ENCODE measurements around the gene KRTAP13-4. TPM values are rescaled to one million over a fixed set of nuclear protein-coding genes. Genes with fewer than 3 reads are reported as not detected.

Gene KRTAP13-4
- total and polyA plus RNA-seq, 2 of the 8 experiments (the other 6 are each of a cell fraction or from before 2014, with no cell fraction given): 1.2 TPM; not detected in 1

- no peak for TF ChIP-seq PHF8 (conservative IDR thresholded peaks at IDR 0.05; ENCODE audit: low read depth, low read length)
Measured at GRCh38 chr21:30395731-30396130, 34.3 kb upstream of the KRTAP13-4 start, which contains the start of gene KRTAP13-1 (continued).

Measured in H1 (cell line).